BLaER1 (cell line): ENCODE data around the gene SLAMF1.

ENCODE experiments used
- H3K27ac ChIP-seq: shearing (Covaris generic); formaldehyde crosslinking; 2 replicates; pipeline ENCODE4 v1.8.1; 2022
- H3K27me3 ChIP-seq: shearing (Covaris generic); formaldehyde crosslinking; 2 replicates; pipeline ENCODE4 v1.8.1; 2022
- H3K36me3 ChIP-seq: shearing (Covaris generic); formaldehyde crosslinking; 2 replicates; pipeline ENCODE4 v1.8.1; 2022
- H3K4me1 ChIP-seq: shearing (Covaris generic); formaldehyde crosslinking; 2 replicates; pipeline ENCODE4 v1.8.1; 2022
- H3K4me2 ChIP-seq: shearing (Covaris generic); formaldehyde crosslinking; 2 replicates; pipeline ENCODE4 v1.8.1; 2022
- H3K4me3 ChIP-seq: shearing (Covaris generic); formaldehyde crosslinking; 2 replicates; pipeline ENCODE4 v1.8.1; 2022
- H3K9ac ChIP-seq: shearing (Covaris generic); formaldehyde crosslinking; 2 replicates; pipeline ENCODE4 v1.8.1; 2022
- H3K9me3 ChIP-seq: shearing (Covaris generic); formaldehyde crosslinking; 2 replicates; pipeline ENCODE4 v1.8.1; 2022
- H4K20me1 ChIP-seq: shearing (Covaris generic); formaldehyde crosslinking; 2 replicates; pipeline ENCODE4 v1.8.1; 2022
- Cebpa-rat ChIP-seq: shearing (Covaris generic); IDR thresholded peaks from 2 replicates; pipeline ENCODE4 v1.8.1; 2022

Gene SLAMF1

DNA sequence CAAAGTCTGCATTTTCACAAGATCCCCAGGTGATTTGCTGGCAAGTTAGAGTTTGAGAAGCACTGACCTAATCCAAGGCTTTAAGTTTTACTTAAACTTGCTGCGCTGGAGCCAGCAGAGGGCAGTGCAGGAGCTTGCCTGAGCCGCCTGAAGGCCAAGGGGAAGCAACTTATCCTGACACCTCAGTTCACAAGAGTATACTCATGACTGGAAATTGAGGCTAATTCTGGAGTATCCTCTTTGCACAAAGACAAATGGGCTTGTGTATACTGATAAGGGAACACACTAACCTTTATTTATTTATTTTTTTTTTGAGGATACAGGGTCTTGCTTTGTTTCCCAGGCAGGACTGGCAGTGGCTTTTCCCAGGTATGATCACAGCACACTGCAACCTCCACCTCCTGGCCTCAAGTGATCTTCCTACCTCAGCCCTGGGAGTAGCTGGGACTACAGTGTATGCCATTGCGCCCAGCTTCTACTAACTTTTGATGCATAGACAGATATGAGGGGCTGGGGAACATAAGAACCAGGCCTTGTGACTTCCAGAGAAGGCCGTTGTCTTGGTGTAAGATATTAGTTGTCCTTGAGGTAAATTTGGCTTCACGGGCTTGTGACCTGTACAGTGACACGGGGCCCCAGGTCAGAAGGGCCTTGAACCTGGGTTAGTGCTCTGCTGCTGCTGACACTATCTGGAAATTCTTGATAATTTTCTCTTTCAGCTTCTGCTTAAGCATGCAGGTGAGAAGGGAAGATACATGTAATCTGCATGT is 29.0 kb upstream of the SLAMF1 start:
- no peaks in the 10 kb centered on the region for H3K27me3 ChIP-seq
- no peak for TF ChIP-seq Cebpa-rat
- peaks cover 43% of the 10 kb centered on the region for H3K36me3 ChIP-seq
- H3K9ac ChIP-seq: peak overlapping the region; percentile 49
- H3K4me2 ChIP-seq: peak overlapping the region; percentile 87
- no peak overlapping the region for H3K4me3 ChIP-seq
- H3K9me3 ChIP-seq: peaks cover 1% of the 10 kb centered on the region; the same call in 1 of the 2 replicates
- H3K4me1 ChIP-seq: peaks cover 68% of the 10 kb centered on the region
- no peaks in the 10 kb centered on the region for H4K20me1 ChIP-seq
- peak overlapping the region; percentile 89 for H3K27ac ChIP-seq

DNA sequence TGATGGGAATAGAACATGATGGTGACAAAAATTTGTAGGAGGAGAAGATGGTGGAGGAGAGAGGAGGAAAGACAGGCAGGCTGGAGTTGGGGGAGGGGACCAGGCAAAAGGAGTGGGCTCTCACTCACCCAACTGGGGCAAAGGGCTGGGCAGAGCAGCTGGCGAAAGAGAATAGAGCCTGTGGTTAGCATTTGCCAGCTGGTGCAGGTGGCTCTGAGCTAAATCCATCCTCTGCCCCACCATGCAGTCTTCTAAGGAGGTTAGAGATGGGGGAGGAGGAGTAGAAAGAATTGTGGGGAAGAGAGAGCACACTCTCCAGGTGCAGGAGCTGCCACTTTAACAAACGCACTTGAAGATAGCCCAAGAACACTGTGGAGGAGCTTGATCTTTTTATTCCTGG is 27.6 kb upstream of the SLAMF1 start:
- Histone ChIP-seq H4K20me1 (no peaks in the 10 kb centered on the region), H3K9me3 (peaks cover 13% of the 10 kb centered on the region; the same call in 1 of the 2 replicates), H3K27ac (peak overlapping the region; percentile 89), H3K27me3 (no peaks in the 10 kb centered on the region), H3K9ac (peak overlapping the region; percentile 49), H3K4me2 (peak overlapping the region; percentile 87), H3K36me3 (peaks cover 37% of the 10 kb centered on the region), H3K4me3 (peak overlapping the region; percentile 25), H3K4me1 (peaks cover 68% of the 10 kb centered on the region)
- TF ChIP-seq Cebpa-rat: no peak

- peaks cover 27% of the 10 kb centered on the region for H3K9me3 ChIP-seq
- no peak for TF ChIP-seq Cebpa-rat
- H3K4me3 ChIP-seq: peak overlapping the region; percentile 25; the same call in 1 of the 2 replicates
- H3K4me2 ChIP-seq: peak overlapping the region; percentile 87
- no peaks in the 10 kb centered on the region for H3K27me3 ChIP-seq
- peaks cover 24% of the 10 kb centered on the region for H3K36me3 ChIP-seq
- peak overlapping the region; percentile 89 for H3K27ac ChIP-seq
- no peaks in the 10 kb centered on the region for H4K20me1 ChIP-seq
- peak overlapping the region; percentile 49 for H3K9ac ChIP-seq
- H3K4me1 ChIP-seq: peaks cover 64% of the 10 kb centered on the region
Observed at GRCh38 chr1:160672789-160673695, 26.2 kb upstream of the SLAMF1 start.

GRCh38 chr1:160671603-160672517 is 25.0 kb upstream of the SLAMF1 start:
- H3K4me3 ChIP-seq: no peak overlapping the region
- peaks cover 12% of the 10 kb centered on the region for H3K36me3 ChIP-seq
- no peak overlapping the region; the same call in 1 of the 2 replicates for H3K9ac ChIP-seq
- H3K9me3 ChIP-seq: peaks cover 38% of the 10 kb centered on the region
- H3K27ac ChIP-seq: peak overlapping the region; percentile 89
- no peaks in the 10 kb centered on the region for H3K27me3 ChIP-seq
- H3K4me2 ChIP-seq: peak overlapping the region; percentile 87
- TF ChIP-seq Cebpa-rat: no peak
- no peaks in the 10 kb centered on the region for H4K20me1 ChIP-seq
- peaks cover 61% of the 10 kb centered on the region for H3K4me1 ChIP-seq

DNA sequence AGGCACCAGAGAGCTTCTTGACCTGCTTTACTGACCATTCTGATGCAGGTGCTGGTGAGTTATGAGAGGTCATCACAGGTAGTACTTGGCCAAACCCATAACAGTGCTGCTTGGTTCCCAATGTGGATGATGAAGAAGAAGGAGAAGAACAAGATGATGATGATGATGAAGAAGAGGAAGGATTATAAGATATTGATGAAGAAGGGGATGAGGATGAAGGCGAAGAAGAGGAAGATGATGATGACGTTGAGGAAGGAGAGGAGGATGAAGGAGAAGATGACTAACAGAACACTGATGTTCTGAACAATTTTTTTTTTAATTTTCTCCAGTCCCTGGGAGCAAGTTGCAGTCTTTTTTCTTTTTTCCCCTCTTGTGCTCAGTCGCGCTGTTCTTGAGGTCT is 23.9 kb upstream of the SLAMF1 start:
- no peaks in the 10 kb centered on the region for H3K27me3 ChIP-seq
- no peak overlapping the region for H3K4me2 ChIP-seq
- TF ChIP-seq Cebpa-rat: no peak
- no peak overlapping the region for H3K9ac ChIP-seq
- H3K9me3 ChIP-seq: peaks cover 39% of the 10 kb centered on the region
- H3K27ac ChIP-seq: no peak overlapping the region
- H3K36me3 ChIP-seq: peaks cover 11% of the 10 kb centered on the region
- no peaks in the 10 kb centered on the region for H4K20me1 ChIP-seq
- no peak overlapping the region for H3K4me3 ChIP-seq
- peaks cover 65% of the 10 kb centered on the region for H3K4me1 ChIP-seq

- H4K20me1 ChIP-seq: no peaks in the 10 kb centered on the region
- no peak overlapping the region for H3K27ac ChIP-seq
- peaks cover 11% of the 10 kb centered on the region for H3K36me3 ChIP-seq
- H3K9me3 ChIP-seq: peaks cover 39% of the 10 kb centered on the region
- no peak overlapping the region for H3K4me2 ChIP-seq
- no peak overlapping the region for H3K4me3 ChIP-seq
- peaks cover 65% of the 10 kb centered on the region for H3K4me1 ChIP-seq
- no peak overlapping the region for H3K9ac ChIP-seq
- TF ChIP-seq Cebpa-rat: no peak
- H3K27me3 ChIP-seq: no peaks in the 10 kb centered on the region
Observed at GRCh38 chr1:160669802-160670201, 23.0 kb upstream of the SLAMF1 start.

DNA sequence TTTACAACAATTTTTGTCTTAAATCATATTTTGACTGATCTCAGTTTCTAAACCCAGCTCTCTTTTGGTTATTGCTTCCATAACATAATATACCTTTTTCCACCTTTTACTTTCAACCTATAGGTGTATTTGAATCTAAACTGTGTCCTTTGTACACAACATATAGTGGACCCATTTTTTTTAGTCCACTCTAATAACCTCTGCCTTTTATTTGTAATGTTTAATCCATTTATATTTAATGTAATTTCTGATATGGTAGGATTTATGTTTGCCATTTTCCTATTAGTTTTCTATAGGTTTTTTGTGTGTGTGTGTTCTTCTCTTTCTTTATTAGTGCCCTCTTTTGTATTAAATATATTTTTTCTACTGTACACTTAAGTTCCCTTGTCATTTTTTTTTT is 22.4 kb upstream of the SLAMF1 start:
- Histone ChIP-seq H3K4me1 (peaks cover 65% of the 10 kb centered on the region), H4K20me1 (no peaks in the 10 kb centered on the region), H3K9ac (no peak overlapping the region), H3K36me3 (peaks cover 11% of the 10 kb centered on the region), H3K4me3 (no peak overlapping the region), H3K27ac (no peak overlapping the region), H3K27me3 (no peaks in the 10 kb centered on the region), H3K4me2 (no peak overlapping the region), H3K9me3 (peaks cover 39% of the 10 kb centered on the region)
- no peak for TF ChIP-seq Cebpa-rat

- no peak for TF ChIP-seq Cebpa-rat
- Histone ChIP-seq H3K9ac (no peak overlapping the region), H3K27ac (no peak overlapping the region), H3K27me3 (no peaks in the 10 kb centered on the region), H4K20me1 (no peaks in the 10 kb centered on the region), H3K36me3 (peaks cover 11% of the 10 kb centered on the region), H3K4me2 (no peak overlapping the region), H3K4me3 (no peak overlapping the region), H3K9me3 (peaks cover 39% of the 10 kb centered on the region), H3K4me1 (peaks cover 65% of the 10 kb centered on the region)
Observed at GRCh38 chr1:160667896-160668295, 21.1 kb upstream of the SLAMF1 start.

DNA sequence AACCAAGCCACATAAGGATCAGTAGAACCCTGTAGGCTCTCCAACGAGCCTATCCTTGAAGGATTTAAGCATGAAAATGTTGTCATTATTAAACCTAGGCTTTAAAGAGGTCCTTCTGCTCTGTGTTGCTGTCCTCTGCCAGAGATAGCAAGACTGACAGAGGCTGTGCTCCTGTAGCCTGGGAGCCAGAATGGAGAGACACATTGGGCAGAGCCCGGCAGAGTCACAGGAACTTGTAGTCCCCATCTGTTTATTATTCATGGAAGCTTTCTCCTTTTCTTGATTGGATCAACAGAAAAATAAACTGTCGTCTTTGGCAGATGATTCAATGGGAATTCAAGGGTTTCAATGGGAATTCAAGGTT is 19.2 kb upstream of the SLAMF1 start:
- peaks cover 61% of the 10 kb centered on the region for H3K4me1 ChIP-seq
- H3K9me3 ChIP-seq: peaks cover 39% of the 10 kb centered on the region
- peak overlapping the region; percentile 74 for H3K27ac ChIP-seq
- no peaks in the 10 kb centered on the region for H4K20me1 ChIP-seq
- peak overlapping the region; percentile 43; the same call in 1 of the 2 replicates for H3K9ac ChIP-seq
- peaks cover 10% of the 10 kb centered on the region for H3K36me3 ChIP-seq
- no peak for TF ChIP-seq Cebpa-rat
- H3K4me3 ChIP-seq: no peak overlapping the region
- peak overlapping the region; percentile 83 for H3K4me2 ChIP-seq
- no peaks in the 10 kb centered on the region for H3K27me3 ChIP-seq
